ENCODE measurements around the gene PDE4D. TPM values are rescaled to one million over a fixed set of nuclear protein-coding genes. Genes with fewer than 3 reads are reported as not detected.
"Not testable (repeated sequence)": the region's sequence is repeated elsewhere in the genome, so short reads cannot be mapped to it uniquely, and the experiment has no call there.

PDE4D gene
- total RNA-seq, 1 donor from 2014 or later, result 28.2 TPM

GRCh38 chr5:59757442-59757841 lies 136.1 kb downstream of the PDE4D start:
- POLR2A ChIA-PET, result no interaction called here
- TF ChIP-seq CTCF (IDR thresholded peaks at IDR 0.05), result no peak
- intact Hi-C loops (cut with micrococcal nuclease), result no loop called here
- no peak for DNase-seq
- Mint-ChIP-seq H3K4me1 (peaks cover 16% of the 10 kb centered on the region), H3K4me3 (no peak overlapping the region), H3K9me3 (no peaks in the 10 kb centered on the region), H3K27me3 (no peaks in the 10 kb centered on the region), H3K27ac (no peak overlapping the region), H3K36me3 (ENCODE audit: low read depth) (no peaks in the 10 kb centered on the region)
- ATAC-seq (ENCODE audit: low read depth), result no peak
- CTCF ChIA-PET, result no interaction called here

- POLR2A ChIA-PET, result interaction anchor here (0.7 kb wide), 2 partner anchors 26 to 47 kb away, joined by 3 to 6 read pairs; no protein-coding TSS in a partner anchor
- DNase-seq (no peak), ATAC-seq (ENCODE audit: low read depth) (no peak)
- Mint-ChIP-seq H3K4me1 (peaks cover 16% of the 10 kb centered on the region), H3K4me3 (no peak overlapping the region), H3K36me3 (ENCODE audit: low read depth) (no peaks in the 10 kb centered on the region), H3K27me3 (no peaks in the 10 kb centered on the region), H3K27ac (no peak overlapping the region), H3K9me3 (no peaks in the 10 kb centered on the region)
- intact Hi-C loops (cut with micrococcal nuclease), result no loop called here
- CTCF ChIA-PET, result no interaction called here
- no peak for TF ChIP-seq CTCF (IDR thresholded peaks at IDR 0.05)
Observed at GRCh38 chr5:59756373-59757035, 137.0 kb downstream of the PDE4D start.

GRCh38 chr5:59755476-59755875 lies 138.1 kb downstream of the PDE4D start:
- DNase-seq (no peak), ATAC-seq (ENCODE audit: low read depth) (no peak)
- Mint-ChIP-seq H3K4me1 (peaks cover 16% of the 10 kb centered on the region), H3K4me3 (no peak overlapping the region), H3K9me3 (no peaks in the 10 kb centered on the region), H3K36me3 (ENCODE audit: low read depth) (no peaks in the 10 kb centered on the region), H3K27ac (no peak overlapping the region), H3K27me3 (no peaks in the 10 kb centered on the region)
- CTCF ChIA-PET, result no interaction called here
- intact Hi-C loops (cut with micrococcal nuclease), result no loop called here
- TF ChIP-seq CTCF (IDR thresholded peaks at IDR 0.05), result no peak
- POLR2A ChIA-PET, result interaction anchor here (1.1 kb wide), 1 partner anchor 44 kb away, joined by 4 read pairs; no protein-coding TSS in a partner anchor

- H3K27me3 Mint-ChIP-seq, result no peaks in the 10 kb centered on the region
- ATAC-seq (ENCODE audit: low read depth), result no peak
- no peak for TF ChIP-seq CTCF (IDR thresholded peaks at IDR 0.05)
- H3K27ac Mint-ChIP-seq, result no peak overlapping the region
- H3K4me1 Mint-ChIP-seq, result peaks cover 8% of the 10 kb centered on the region
- no peaks in the 10 kb centered on the region for H3K9me3 Mint-ChIP-seq
- no peak for DNase-seq
- H3K4me3 Mint-ChIP-seq, result no peak overlapping the region
- intact Hi-C loops (cut with micrococcal nuclease), result loop anchor here (2.0 kb wide), 1 partner anchor 13 kb away; no protein-coding TSS in a partner anchor
- no peaks in the 10 kb centered on the region for H3K36me3 Mint-ChIP-seq (ENCODE audit: low read depth)
- ChIA-PET CTCF (interaction anchor here (0.5 kb wide), 1 partner anchor 724 kb away, joined by 3 read pairs; no protein-coding TSS in a partner anchor), POLR2A (no interaction called here)
Observed at GRCh38 chr5:59753599-59753998, 139.9 kb downstream of the PDE4D start.

- Mint-ChIP-seq H3K36me3 (ENCODE audit: low read depth) (no peaks in the 10 kb centered on the region), H3K4me3 (no peak overlapping the region), H3K9me3 (no peaks in the 10 kb centered on the region), H3K27ac (no peak overlapping the region), H3K4me1 (peaks cover 6% of the 10 kb centered on the region), H3K27me3 (no peaks in the 10 kb centered on the region)
- no peak for DNase-seq
- intact Hi-C loops (cut with micrococcal nuclease), result no loop called here
- CTCF ChIA-PET, result no interaction called here
- ATAC-seq (ENCODE audit: low read depth), result no peak
- no peak for TF ChIP-seq CTCF (IDR thresholded peaks at IDR 0.05)
- POLR2A ChIA-PET, result no interaction called here
Observed at GRCh38 chr5:59749782-59750520, 143.6 kb downstream of the PDE4D start.

- ATAC-seq (ENCODE audit: low read depth); intact Hi-C loops (cut with micrococcal nuclease); POLR2A ChIA-PET: not testable (repeated sequence)
Observed at GRCh38 chr5:59748036-59748663, 145.4 kb downstream of the PDE4D start.

More at GRCh38 chr5:59748036-59748663, 145.4 kb downstream of the PDE4D start:
- CTCF ChIA-PET; H3K36me3 Mint-ChIP-seq (ENCODE audit: low read depth); H3K4me3 Mint-ChIP-seq; H3K9me3 Mint-ChIP-seq; H3K27ac Mint-ChIP-seq; H3K27me3 Mint-ChIP-seq; DNase-seq: not testable (repeated sequence)
- H3K4me1 Mint-ChIP-seq, result peaks cover 11% of the 10 kb centered on the region
